Activated T-cell treated with anti-CD3 and anti-CD28 coated beads, Interleukin-2, amount 50 U/mL, for 72 hours (primary cell): Measurements from ENCODE around the gene RPIA. TPM values are rescaled to one million over a fixed set of nuclear protein-coding genes. Genes with fewer than 3 reads are reported as not detected.
"Not testable (repeated sequence)": the region's sequence is repeated elsewhere in the genome, so short reads cannot be mapped to it uniquely, and the experiment has no call there.

Experiments
- ATAC-seq, 2 donors: fragments of 150-1000 bp; cut with Tn5 transposase; replicated peaks in 1 of 2; 2 replicates each; pipeline ENCODE4 v1.10.0; 2021; ENCODE audit warnings: moderate library complexity in 2 of 2, mild to moderate bottlenecking in 1 of 2
- DNase-seq, 2 donors: peaks; one replicate each; pipeline ENCODE4 v3.0.0; 2021 to 2022; ENCODE audit warnings: mixed read lengths in 1 of 2
- H3K27ac Mint-ChIP-seq: one replicate; pipeline ENCODE4 v1.8.0; 2022; ENCODE audit warnings: mild to moderate bottlenecking, moderate library complexity, mixed read lengths
- H3K27me3 Mint-ChIP-seq: one replicate; pipeline ENCODE4 v1.8.0; 2022; ENCODE audit warnings: low read depth, mixed read lengths
- H3K36me3 Mint-ChIP-seq, 2 donors: one replicate each; pipeline ENCODE4 v1.8.0; 2022; ENCODE audit warnings: mixed read lengths in 2 of 2, mild to moderate bottlenecking in 1 of 2; ENCODE audit not compliant: insufficient read depth in 2 of 2
- H3K4me1 Mint-ChIP-seq: one replicate; pipeline ENCODE4 v1.8.0; 2022; ENCODE audit warnings: low read depth, mixed read lengths
- H3K4me3 Mint-ChIP-seq, 2 donors: one replicate each; pipeline ENCODE4 v1.8.0; 2022; ENCODE audit warnings: mild to moderate bottlenecking in 2 of 2, mixed read lengths in 2 of 2, moderate library complexity in 2 of 2
- H3K9me3 Mint-ChIP-seq, 2 donors: one replicate each; pipeline ENCODE4 v1.8.0; 2022; ENCODE audit warnings: mixed read lengths in 2 of 2
- total RNA-seq, 2 donors: library from RNA; stranded (reverse); gene quantifications; one replicate each; pipeline ENCODE4 v1.2.3, GENCODE V29; 2022

RPIA gene
- 10 to 100 TPM; 32.3 to 43.8 TPM for total RNA-seq

DNA sequence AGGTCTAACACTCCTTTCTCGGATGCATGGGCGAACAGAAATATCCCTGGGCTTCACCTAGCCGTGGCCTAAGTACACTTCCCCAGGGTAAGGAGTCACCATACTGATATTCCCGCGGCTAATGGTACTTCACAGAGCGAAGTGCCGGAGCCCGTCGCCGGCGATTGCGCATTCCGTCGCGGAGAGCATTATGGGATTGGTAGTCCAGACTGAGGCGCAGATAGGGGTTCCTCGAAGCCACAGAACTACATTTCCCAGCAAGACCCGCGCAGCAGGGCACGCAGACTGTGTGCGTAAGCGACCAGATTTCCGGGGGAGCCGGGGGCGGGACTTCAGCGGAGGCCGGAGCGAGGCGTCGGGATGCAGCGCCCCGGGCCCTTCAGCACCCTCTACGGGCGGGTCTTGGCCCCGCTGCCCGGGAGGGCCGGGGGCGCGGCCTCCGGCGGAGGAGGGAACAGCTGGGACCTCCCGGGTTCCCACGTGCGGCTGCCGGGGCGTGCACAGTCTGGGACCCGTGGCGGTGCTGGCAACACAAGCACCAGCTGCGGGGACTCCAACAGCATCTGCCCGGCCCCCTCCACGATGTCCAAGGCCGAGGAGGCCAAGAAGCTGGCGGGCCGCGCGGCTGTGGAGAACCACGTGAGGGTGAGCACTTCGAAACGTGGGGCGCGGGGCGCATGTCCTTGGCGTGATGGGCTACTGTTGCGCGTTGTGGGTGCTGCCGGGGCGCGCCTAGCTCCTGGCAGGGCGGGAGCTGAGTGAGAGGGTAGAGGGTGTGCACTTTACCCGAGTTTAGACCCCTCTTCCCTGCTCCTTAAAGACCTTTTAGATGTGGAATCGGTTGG is at the start of gene RPIA:
Gene RPIA (plus strand): TSS at position 335 of the 845 bp plus-strand sequence. CDS start 26 bp downstream, at position 361.
- Mint-ChIP-seq H3K36me3 (peaks cover 0 to 6% of the 10 kb centered on the region in 2 donors), H3K27ac (peak within 1 kb of the TSS; percentile 86), H3K9me3 (peaks cover 0 to 7% of the 10 kb centered on the region in 2 donors), H3K4me3 (peak within 1 kb of the TSS; percentile 89 to 95), H3K4me1 (peaks cover 59% of the 10 kb centered on the region), H3K27me3 (no peaks in the 10 kb centered on the region)
- DNase-seq = peak; percentile 98 to 100
- peak; percentile 96 for ATAC-seq

DNA sequence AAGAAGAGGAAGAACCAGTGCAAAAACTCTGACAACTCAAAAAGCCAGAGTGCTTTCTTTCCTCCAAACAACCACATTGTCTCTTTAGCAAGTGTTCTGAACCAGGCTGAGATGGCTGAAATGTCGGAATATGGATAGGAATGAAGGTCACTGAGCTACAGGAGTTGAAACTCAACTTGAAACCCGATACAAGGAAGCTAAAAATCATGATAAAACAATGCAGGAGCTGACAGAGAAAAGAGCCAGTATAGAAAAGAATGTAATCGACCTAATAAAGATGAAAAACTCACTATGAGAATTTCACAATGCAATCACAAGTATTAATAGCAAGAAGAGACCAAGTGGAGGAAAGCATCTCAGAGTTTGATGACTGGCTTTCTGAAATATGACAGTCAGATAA is 49.2 kb upstream of the RPIA start:
- H3K36me3 Mint-ChIP-seq = peaks cover 4 to 7% of the 10 kb centered on the region in 2 donors
- no peak overlapping the region for H3K4me3 Mint-ChIP-seq
- H3K4me1 Mint-ChIP-seq = peaks cover 35% of the 10 kb centered on the region
- no peaks in the 10 kb centered on the region for H3K27me3 Mint-ChIP-seq
- DNase-seq = no peak
- no peak for ATAC-seq
- H3K9me3 Mint-ChIP-seq = peaks cover 5 to 8% of the 10 kb centered on the region in 2 donors
- H3K27ac Mint-ChIP-seq = peak overlapping the region; percentile 66

DNA sequence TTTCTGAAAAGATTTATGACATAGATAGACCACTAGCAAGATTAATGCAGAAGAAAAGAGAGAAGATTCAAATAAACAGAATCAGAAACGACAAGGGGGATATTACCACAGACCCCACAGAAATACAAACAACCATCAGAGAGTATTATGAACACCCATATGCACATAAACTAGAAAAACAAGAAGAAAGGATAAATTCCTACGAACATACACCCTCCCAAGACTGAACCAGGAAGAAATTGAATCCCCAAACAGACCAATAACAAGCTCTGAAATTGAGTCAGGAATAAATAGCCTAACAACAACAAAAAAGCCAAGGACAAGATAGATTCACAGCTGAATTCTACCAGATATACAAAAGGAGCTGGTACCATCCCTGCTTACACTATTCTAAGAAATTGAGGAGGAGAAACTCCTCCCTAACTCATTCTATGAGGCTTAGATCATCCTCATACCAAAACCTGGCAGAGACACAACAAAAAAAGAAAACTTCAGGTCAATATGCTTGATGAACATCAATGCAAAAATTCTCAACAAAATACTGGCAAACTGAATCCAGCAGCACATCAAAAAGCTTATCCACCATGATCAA is 46.1 kb upstream of the RPIA start:
- H3K27ac Mint-ChIP-seq, H3K27me3 Mint-ChIP-seq, DNase-seq, H3K9me3 Mint-ChIP-seq, ATAC-seq, H3K36me3 Mint-ChIP-seq, H3K4me3 Mint-ChIP-seq, H3K4me1 Mint-ChIP-seq: not testable (repeated sequence)

DNA sequence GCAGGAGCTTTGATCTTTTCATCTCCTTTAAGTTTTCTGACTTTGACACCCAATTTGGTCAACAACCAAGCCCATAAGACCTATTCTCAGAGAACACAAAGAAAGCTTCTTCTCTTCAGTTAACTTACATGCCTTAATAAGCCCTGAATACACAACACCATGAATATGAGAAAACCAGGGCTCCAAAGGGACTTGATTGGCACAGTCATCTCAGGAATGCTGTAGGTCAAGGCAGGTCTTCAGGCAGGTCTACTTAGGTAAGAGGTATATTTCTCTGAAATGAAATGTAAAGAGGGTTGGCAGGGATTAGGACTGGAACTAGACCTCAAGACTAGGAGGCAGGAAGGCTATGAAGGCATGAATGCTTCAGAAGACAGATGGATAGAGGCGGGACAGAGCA is 39.8 kb upstream of the RPIA start:
- H3K27ac Mint-ChIP-seq = no peak overlapping the region
- H3K4me3 Mint-ChIP-seq = no peak overlapping the region
- H3K9me3 Mint-ChIP-seq = no peaks in the 10 kb centered on the region
- DNase-seq (no peak), ATAC-seq (no peak)
- H3K27me3 Mint-ChIP-seq = no peaks in the 10 kb centered on the region
- no peaks in the 10 kb centered on the region for H3K4me1 Mint-ChIP-seq
- H3K36me3 Mint-ChIP-seq = no peaks in the 10 kb centered on the region

- Mint-ChIP-seq H3K27me3 (no peaks in the 10 kb centered on the region), H3K4me3 (no peak overlapping the region), H3K36me3 (no peaks in the 10 kb centered on the region), H3K9me3 (no peaks in the 10 kb centered on the region), H3K27ac (no peak overlapping the region), H3K4me1 (no peaks in the 10 kb centered on the region)
- ATAC-seq (no peak), DNase-seq (no peak)
Observed at GRCh38 chr2:88654714-88655113, 36.8 kb upstream of the RPIA start.

- Mint-ChIP-seq H3K27me3 (no peaks in the 10 kb centered on the region), H3K4me3 (no peak overlapping the region), H3K27ac (no peak overlapping the region), H3K4me1 (no peaks in the 10 kb centered on the region), H3K36me3 (no peaks in the 10 kb centered on the region), H3K9me3 (no peaks in the 10 kb centered on the region)
- DNase-seq = no peak
- no peak for ATAC-seq
Observed at GRCh38 chr2:88656690-88657089, 34.8 kb upstream of the RPIA start.

DNA sequence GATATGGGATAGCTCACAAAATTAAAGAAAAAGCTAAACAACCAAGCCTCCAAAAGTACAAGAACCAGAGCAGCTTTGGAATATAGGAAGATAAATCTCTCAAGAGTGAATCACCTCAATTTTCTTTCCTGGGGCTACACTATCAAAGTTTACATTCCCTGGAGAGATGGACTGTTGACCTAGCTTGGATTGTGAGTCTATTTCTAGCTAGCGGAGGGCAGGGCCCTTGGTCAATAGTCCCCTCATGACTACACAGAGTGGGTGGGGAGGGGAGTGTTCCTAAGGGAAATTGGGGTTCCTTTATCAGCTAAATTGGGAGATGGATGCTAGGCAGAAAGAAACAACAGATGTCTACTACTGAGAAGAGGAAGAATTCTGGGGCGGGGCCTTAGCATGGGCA is 34.3 kb upstream of the RPIA start:
- no peak overlapping the region for H3K4me3 Mint-ChIP-seq
- no peaks in the 10 kb centered on the region for H3K36me3 Mint-ChIP-seq

GRCh38 chr2:88658326-88658725 is 33.1 kb upstream of the RPIA start:
- Mint-ChIP-seq H3K4me1 (no peaks in the 10 kb centered on the region), H3K27me3 (no peaks in the 10 kb centered on the region), H3K4me3 (no peak overlapping the region), H3K27ac (no peak overlapping the region), H3K9me3 (no peaks in the 10 kb centered on the region), H3K36me3 (no peaks in the 10 kb centered on the region)
- ATAC-seq = no peak
- DNase-seq = no peak

More for the DNA sequence above, 34.3 kb upstream of the RPIA start:
- no peaks in the 10 kb centered on the region for H3K4me1 Mint-ChIP-seq
- no peak overlapping the region for H3K27ac Mint-ChIP-seq
- DNase-seq (no peak), ATAC-seq (no peak)
- H3K9me3 Mint-ChIP-seq = no peaks in the 10 kb centered on the region
- H3K27me3 Mint-ChIP-seq = no peaks in the 10 kb centered on the region

DNA sequence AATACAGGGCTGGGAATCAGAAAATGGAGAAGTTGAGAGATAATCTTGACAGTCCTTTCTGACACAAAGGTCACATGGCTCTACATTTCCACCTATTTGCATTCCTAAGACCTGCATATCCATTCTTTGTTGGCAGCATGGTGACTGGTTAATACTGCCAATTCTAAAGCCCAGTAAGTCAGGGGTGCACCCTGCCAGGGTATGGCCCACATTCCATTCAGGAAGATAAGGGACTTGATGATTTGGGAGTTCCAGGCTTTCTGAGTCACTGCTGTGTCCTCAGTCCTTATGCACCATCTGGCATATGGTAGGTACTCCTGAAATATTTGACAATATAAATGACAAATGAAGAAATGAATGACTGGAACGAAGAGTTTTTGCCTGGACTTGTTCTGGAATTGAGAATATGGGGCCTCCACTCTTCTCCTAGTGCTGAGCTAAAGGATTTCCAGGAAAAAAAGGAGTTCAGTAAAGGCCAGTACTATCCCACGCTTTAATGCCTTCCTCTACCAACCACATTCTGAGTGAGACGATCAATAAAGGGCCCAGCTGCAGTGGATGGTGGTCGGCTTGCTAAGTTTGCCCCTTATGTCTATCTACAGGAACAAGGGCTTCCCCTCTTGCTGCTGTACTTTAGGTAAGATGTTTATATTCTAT is 32.5 kb upstream of the RPIA start:
- H3K9me3 Mint-ChIP-seq = peaks cover 0 to 2% of the 10 kb centered on the region in 2 donors
- DNase-seq (no peak), ATAC-seq (no peak)
- H3K4me3 Mint-ChIP-seq = no peak overlapping the region
- H3K27me3 Mint-ChIP-seq = no peaks in the 10 kb centered on the region
- no peak overlapping the region for H3K27ac Mint-ChIP-seq
- H3K4me1 Mint-ChIP-seq = no peaks in the 10 kb centered on the region
- H3K36me3 Mint-ChIP-seq = no peaks in the 10 kb centered on the region

DNA sequence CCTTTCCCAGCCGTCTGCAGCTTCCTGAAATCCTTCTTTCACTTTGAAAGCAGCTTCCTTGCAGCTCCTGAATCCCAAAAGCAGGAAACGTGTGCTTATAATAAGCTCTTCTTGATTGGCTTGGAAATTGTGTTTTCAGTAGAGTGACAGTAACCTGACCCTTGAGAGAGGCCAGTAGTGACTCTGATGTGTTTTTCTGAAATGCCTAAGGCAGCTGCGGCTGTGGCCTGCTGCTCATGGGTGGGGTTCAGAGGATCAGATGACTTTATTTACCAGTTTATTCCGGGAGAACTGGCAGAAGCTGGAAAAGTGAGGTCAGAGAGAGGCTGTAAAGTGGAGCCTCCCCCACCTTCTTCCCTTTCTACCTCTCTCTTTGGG is 31.9 kb upstream of the RPIA start:
- ATAC-seq (no peak), DNase-seq (no peak)
- Mint-ChIP-seq H3K27ac (no peak overlapping the region), H3K4me3 (no peak overlapping the region), H3K27me3 (no peaks in the 10 kb centered on the region), H3K9me3 (peaks cover 0 to 2% of the 10 kb centered on the region in 2 donors), H3K4me1 (no peaks in the 10 kb centered on the region), H3K36me3 (no peaks in the 10 kb centered on the region)

DNA sequence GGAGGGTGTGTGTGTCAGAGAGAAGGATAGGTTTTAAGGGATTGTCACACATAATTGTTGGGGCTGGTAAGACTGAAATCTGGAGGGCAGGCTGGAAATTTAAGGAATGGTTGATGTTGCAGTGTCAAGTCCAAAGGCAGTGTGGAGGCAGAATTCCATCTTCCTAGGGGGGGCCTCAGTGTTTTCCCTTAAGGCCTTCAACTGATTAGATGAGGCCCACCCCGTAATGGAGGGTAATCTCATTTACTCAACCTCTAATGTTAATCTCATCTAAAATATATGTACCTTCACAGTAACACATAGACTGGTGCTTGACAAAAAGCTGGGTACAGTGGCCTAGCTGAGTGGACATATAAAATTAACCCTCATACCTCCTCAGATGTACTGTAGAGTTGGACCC is 30.9 kb upstream of the RPIA start:
- no peaks in the 10 kb centered on the region for H3K4me1 Mint-ChIP-seq
- H3K4me3 Mint-ChIP-seq = no peak overlapping the region
- no peaks in the 10 kb centered on the region for H3K36me3 Mint-ChIP-seq
- peaks cover 0 to 2% of the 10 kb centered on the region in 2 donors for H3K9me3 Mint-ChIP-seq
- no peak overlapping the region for H3K27ac Mint-ChIP-seq
- DNase-seq = no peak
- ATAC-seq = no peak
- no peaks in the 10 kb centered on the region for H3K27me3 Mint-ChIP-seq

GRCh38 chr2:88666576-88666975 is 24.9 kb upstream of the RPIA start:
- Mint-ChIP-seq H3K36me3 (no peaks in the 10 kb centered on the region), H3K4me3 (no peak overlapping the region), H3K4me1 (no peaks in the 10 kb centered on the region), H3K9me3 (peaks cover 0 to 2% of the 10 kb centered on the region in 2 donors), H3K27ac (no peak overlapping the region), H3K27me3 (no peaks in the 10 kb centered on the region)
- ATAC-seq (peak; percentile 21 to 34), DNase-seq (no peak)

GRCh38 chr2:88667219-88667618 is 24.3 kb upstream of the RPIA start:
- Mint-ChIP-seq H3K27ac (no peak overlapping the region), H3K27me3 (peaks cover 5% of the 10 kb centered on the region), H3K4me1 (no peaks in the 10 kb centered on the region), H3K4me3 (no peak overlapping the region), H3K9me3 (peaks cover 0 to 2% of the 10 kb centered on the region in 2 donors), H3K36me3 (no peaks in the 10 kb centered on the region)
- ATAC-seq (no peak), DNase-seq (no peak)
